IPS-18a (cell line): ENCODE results near the gene SNCAIP.

Experiments used
- H3K27ac ChIP-seq: one replicate; pipeline ENCODE4 v1.5.1; 2013; ENCODE audit warnings: low read length
- H3K27me3 ChIP-seq: one replicate; pipeline ENCODE4 v1.6.1; 2013; ENCODE audit warnings: mild to moderate bottlenecking, low read length; ENCODE audit not compliant: control insufficient read depth, insufficient read depth
- H3K36me3 ChIP-seq: one replicate; pipeline ENCODE4 v1.6.1; 2013; ENCODE audit warnings: low read depth, low read length; ENCODE audit not compliant: control insufficient read depth
- H3K4me1 ChIP-seq: one replicate; pipeline ENCODE4 v1.6.1; 2013; ENCODE audit warnings: low read depth, low read length; ENCODE audit not compliant: control insufficient read depth
- H3K4me3 ChIP-seq: one replicate; pipeline ENCODE4 v1.5.1; 2013; ENCODE audit warnings: low read length
- H3K9ac ChIP-seq: one replicate; pipeline ENCODE4 v1.6.1; 2013; ENCODE audit warnings: mild to moderate bottlenecking, low read length, moderate library complexity
- H3K9me3 ChIP-seq: one replicate; pipeline ENCODE4 v1.6.1; 2013; ENCODE audit warnings: low read depth, low read length; ENCODE audit not compliant: control insufficient read depth

Gene SNCAIP

DNA sequence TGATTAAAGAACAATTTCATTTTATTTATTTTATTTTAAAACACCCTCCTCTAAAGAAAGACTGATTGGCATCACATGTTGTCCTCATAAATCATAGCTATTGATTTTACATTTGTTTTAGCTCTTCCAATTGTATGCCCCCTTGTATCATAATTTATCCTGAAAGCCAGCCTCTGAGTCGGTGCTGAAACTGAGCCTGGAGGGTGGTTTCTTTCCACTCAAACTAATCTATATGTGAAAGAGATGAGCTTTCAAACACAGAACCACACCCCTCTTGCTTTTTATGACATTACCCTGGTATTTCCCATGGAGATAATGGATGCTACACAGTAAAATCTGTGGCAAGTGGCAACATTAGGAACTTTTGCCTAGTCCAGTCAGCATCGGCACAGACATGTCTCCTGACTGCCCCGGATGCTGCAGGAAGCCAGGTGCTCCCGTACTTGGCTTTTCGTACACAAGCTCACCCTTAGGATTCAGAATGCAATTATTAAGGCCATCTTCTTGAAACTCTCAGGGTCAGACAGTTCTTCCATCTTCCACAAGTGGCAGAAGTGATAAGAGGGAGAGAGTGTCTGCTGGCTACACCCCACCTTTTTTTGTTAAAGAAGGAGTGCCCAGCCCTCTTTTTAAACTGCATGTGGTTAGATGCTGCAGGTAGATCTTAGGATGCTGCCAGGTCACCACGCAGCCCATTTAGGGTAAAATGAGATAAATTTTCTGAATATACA lies 91.1 kb downstream of the SNCAIP start:
- Histone ChIP-seq H3K9ac (no peak overlapping the region), H3K36me3 (no peaks in the 10 kb centered on the region), H3K4me1 (peaks cover 3% of the 10 kb centered on the region), H3K27ac (no peak overlapping the region), H3K4me3 (no peak overlapping the region), H3K9me3 (no peaks in the 10 kb centered on the region), H3K27me3 (no peaks in the 10 kb centered on the region)

DNA sequence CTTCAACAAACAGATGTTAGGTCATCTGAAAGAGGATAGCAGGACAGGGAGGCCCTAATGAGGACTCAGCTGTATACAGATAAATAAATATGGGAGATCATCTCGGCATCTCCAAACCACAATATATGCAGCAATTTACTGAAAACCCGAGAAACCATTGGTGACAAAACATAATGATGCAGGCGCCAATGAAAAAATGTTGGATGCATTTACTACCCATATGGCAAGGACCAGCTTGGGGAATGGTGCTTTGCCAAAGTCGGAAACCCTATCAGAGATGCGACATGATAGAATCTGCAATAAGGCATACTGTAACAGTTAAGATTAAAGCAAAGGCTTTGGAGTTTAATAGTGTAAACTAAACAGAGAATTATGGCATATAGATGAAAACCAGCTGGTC lies 92.0 kb downstream of the SNCAIP start:
- H3K9ac ChIP-seq = no peak overlapping the region
- H3K4me1 ChIP-seq = peaks cover 3% of the 10 kb centered on the region
- no peak overlapping the region for H3K4me3 ChIP-seq

DNA sequence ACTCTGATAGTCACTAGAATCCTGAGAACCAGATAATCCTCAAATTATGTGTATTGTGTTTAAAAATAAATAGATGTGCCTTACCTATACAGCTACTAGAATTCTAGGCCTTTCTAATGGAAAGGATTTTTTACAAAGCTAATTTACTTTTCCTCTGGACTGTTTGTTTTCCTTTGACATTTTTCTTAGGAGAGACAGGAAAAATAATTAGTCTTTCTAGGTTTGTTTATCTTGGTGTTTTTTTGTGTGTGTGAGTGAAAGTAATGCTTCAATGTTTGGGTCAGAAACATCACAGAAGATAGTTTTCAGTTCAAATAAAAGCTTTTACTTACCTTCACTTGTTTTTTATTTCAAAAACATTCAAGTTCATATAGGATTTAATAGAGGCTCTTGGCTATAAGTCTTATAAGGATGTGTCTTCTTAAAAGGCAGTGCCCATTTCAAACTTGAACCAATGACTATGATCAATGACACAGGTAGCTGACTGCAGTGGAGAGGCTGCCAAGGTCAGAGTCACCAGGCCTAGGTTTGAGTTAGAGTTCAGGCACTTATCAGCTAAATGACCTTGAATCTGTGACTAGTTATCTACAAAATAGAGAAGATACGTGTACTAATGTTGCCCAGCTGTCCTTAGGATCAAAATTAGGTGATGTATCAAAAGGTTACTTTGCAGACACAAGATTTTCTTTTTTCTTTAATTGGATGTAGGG lies 92.8 kb downstream of the SNCAIP start:
- no peak overlapping the region for H3K9ac ChIP-seq
- no peak overlapping the region for H3K27ac ChIP-seq
- peaks cover 3% of the 10 kb centered on the region for H3K4me1 ChIP-seq
- H3K9me3 ChIP-seq = no peaks in the 10 kb centered on the region
- H3K36me3 ChIP-seq = no peaks in the 10 kb centered on the region
- no peak overlapping the region for H3K4me3 ChIP-seq
- no peaks in the 10 kb centered on the region for H3K27me3 ChIP-seq

More for the DNA sequence above, 92.0 kb downstream of the SNCAIP start:
- Histone ChIP-seq H3K36me3 (no peaks in the 10 kb centered on the region), H3K27ac (no peak overlapping the region), H3K9me3 (no peaks in the 10 kb centered on the region), H3K27me3 (no peaks in the 10 kb centered on the region)

GRCh38 chr5:122405751-122406150 lies 93.7 kb downstream of the SNCAIP start:
- no peak overlapping the region for H3K27ac ChIP-seq
- no peaks in the 10 kb centered on the region for H3K9me3 ChIP-seq
- H3K4me3 ChIP-seq = no peak overlapping the region
- H3K9ac ChIP-seq = no peak overlapping the region
- H3K36me3 ChIP-seq = no peaks in the 10 kb centered on the region
- no peaks in the 10 kb centered on the region for H3K27me3 ChIP-seq
- peaks cover 3% of the 10 kb centered on the region for H3K4me1 ChIP-seq

DNA sequence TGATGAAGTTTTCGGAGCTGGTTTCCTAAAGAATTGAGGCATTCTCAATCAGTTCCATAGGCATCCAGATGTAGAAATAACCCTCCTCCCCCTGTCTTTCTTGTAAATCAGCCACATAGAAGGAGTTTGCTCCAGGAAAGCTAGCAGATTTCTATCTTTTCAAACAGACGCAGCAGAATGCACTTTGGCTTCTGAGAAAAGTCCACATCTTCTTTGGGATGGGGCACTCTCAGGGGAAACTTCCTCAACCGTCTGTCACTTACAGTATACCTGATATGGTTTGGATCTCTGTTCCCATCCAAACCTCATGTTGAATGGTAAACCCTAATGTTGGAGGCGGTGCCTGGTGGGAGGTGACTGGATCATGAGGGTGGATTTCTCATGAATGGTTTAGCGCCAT lies 94.1 kb downstream of the SNCAIP start:
- H3K4me3 ChIP-seq = no peak overlapping the region
- no peaks in the 10 kb centered on the region for H3K27me3 ChIP-seq
- peaks cover 3% of the 10 kb centered on the region for H3K4me1 ChIP-seq
- H3K36me3 ChIP-seq = no peaks in the 10 kb centered on the region
- H3K9me3 ChIP-seq = no peaks in the 10 kb centered on the region
- no peak overlapping the region for H3K27ac ChIP-seq
- no peak overlapping the region for H3K9ac ChIP-seq

GRCh38 chr5:122408592-122409224 lies 96.7 kb downstream of the SNCAIP start:
- Histone ChIP-seq H3K9ac (no peak overlapping the region), H3K4me1 (no peaks in the 10 kb centered on the region), H3K27me3 (no peaks in the 10 kb centered on the region), H3K27ac (no peak overlapping the region), H3K36me3 (no peaks in the 10 kb centered on the region), H3K9me3 (no peaks in the 10 kb centered on the region), H3K4me3 (no peak overlapping the region)

DNA sequence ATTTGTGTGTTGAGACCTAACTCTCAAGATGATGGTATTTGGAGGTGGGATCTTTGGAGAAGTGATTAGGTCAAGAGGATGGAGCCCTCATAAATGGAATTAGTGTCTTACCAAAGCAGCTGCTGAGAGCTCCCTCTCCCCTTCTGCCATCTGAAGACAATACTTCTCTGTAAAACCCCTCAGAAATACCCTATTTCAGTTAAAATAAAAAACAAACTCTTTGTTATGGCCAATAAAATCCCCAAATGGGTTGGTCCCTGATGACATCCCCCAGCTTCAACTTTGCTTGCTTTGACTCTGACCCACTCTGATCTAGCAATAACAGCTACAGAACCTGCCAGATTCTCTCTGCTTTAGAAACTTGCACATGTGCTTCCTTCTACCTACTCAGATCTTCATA lies 100.9 kb downstream of the SNCAIP start:
- H3K27me3 ChIP-seq = no peaks in the 10 kb centered on the region
- no peak overlapping the region for H3K9ac ChIP-seq
- H3K9me3 ChIP-seq = no peaks in the 10 kb centered on the region
- H3K4me3 ChIP-seq = no peak overlapping the region
- H3K4me1 ChIP-seq = no peaks in the 10 kb centered on the region
- no peaks in the 10 kb centered on the region for H3K36me3 ChIP-seq
- H3K27ac ChIP-seq = no peak overlapping the region

GRCh38 chr5:122413722-122414121 lies 101.7 kb downstream of the SNCAIP start:
- Histone ChIP-seq H3K27ac (no peak overlapping the region), H3K36me3 (no peaks in the 10 kb centered on the region), H3K4me3 (no peak overlapping the region), H3K27me3 (no peaks in the 10 kb centered on the region), H3K9me3 (no peaks in the 10 kb centered on the region), H3K4me1 (no peaks in the 10 kb centered on the region), H3K9ac (no peak overlapping the region)

DNA sequence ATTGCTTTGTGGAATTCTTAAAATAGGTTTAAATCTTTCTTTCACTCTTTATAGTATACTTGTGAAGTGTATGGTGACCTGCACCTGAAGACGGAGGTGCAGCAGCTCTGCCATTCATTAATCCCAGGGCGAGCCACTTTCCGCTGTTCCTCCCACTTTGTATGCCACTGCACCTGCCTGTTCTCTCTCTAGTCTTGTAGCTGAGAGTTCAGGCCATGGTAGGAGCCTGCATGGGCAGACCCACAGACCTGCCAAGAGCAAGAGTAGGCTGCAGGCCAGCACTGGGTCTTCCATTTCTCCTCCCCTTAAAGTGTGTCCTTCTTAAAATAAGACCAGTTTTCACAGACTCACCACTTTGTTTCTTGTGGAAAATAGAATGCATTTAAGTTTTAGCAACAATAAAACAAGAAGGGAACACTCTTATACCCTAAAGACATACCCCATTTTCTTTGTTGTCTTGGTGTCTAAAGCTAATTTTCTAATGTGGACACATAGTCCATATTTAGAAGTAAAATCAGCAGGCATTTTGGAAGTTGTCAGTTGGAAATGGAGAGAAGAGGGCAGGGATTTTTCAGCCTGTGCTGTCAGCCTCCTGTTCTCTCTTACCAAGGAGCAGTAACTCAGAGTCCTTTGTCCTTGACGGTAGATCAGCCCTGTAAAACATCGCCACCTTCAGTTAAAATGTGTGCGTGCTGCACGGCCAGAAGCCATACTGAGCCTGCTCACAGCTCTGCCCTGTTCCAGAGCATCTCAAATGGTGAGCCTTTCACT lies 103.2 kb downstream of the SNCAIP start:
- H3K4me3 ChIP-seq = no peak overlapping the region
- H3K9me3 ChIP-seq = no peaks in the 10 kb centered on the region
- no peak overlapping the region for H3K9ac ChIP-seq
- H3K4me1 ChIP-seq = no peaks in the 10 kb centered on the region
- no peak overlapping the region for H3K27ac ChIP-seq
- no peaks in the 10 kb centered on the region for H3K36me3 ChIP-seq
- no peaks in the 10 kb centered on the region for H3K27me3 ChIP-seq

DNA sequence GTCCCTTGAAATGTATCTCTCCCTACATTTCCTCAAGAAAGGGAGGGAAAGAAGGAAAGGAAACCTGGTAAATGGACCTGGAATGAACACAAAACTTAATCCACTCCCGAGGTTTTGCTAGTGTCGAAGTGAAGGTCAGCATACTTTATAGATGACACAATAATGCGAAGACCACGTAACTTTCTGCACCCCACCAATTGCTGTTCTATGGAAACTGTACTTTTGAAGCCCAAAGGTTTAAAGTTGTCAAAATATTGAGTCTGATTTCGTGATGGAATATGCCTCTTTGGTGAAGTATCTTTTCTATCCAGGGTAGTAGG lies 103.7 kb downstream of the SNCAIP start:
- Histone ChIP-seq H3K27ac (no peak overlapping the region), H3K36me3 (no peaks in the 10 kb centered on the region), H3K9ac (no peak overlapping the region), H3K9me3 (no peaks in the 10 kb centered on the region), H3K4me1 (no peaks in the 10 kb centered on the region), H3K4me3 (no peak overlapping the region), H3K27me3 (no peaks in the 10 kb centered on the region)

GRCh38 chr5:122419142-122419894 lies 107.3 kb downstream of the SNCAIP start:
- Histone ChIP-seq H3K27me3 (no peaks in the 10 kb centered on the region), H3K4me3 (no peak overlapping the region), H3K4me1 (peaks cover 7% of the 10 kb centered on the region), H3K36me3 (no peaks in the 10 kb centered on the region), H3K9ac (no peak overlapping the region), H3K9me3 (no peaks in the 10 kb centered on the region), H3K27ac (no peak overlapping the region)
